Astrocyte (in vitro differentiated cells and primary cell): Measurements from ENCODE around the gene ERVW-1. TPM values are rescaled to one million over a fixed set of nuclear protein-coding genes. Genes with fewer than 3 reads are reported as not detected.

Experiments used
- DNase-seq: peaks from one replicate; pipeline ENCODE4 v3.0.0-alpha.2; 2010; ENCODE audit warnings: low read depth
- FAIRE-seq: peaks from 2 replicates; lab custom pipeline; 2011; peaks lifted over from hg19 to GRCh38; lab: Jason Lieb, UNC
- H2AFZ ChIP-seq: 2 replicates; pipeline ENCODE4 v1.6.0; 2012; ENCODE audit warnings: low read depth, low read length, inconsistent platforms
- H3K27ac ChIP-seq: 2 replicates; pipeline ENCODE4 v1.5.1; 2011; ENCODE audit warnings: low read depth, low read length, inconsistent platforms
- H3K27me3 ChIP-seq: 2 replicates; pipeline ENCODE4 v1.6.0; 2011; ENCODE audit warnings: low read length, inconsistent platforms; ENCODE audit not compliant: insufficient read depth
- H3K36me3 ChIP-seq: 2 replicates; pipeline ENCODE4 v1.5.1; 2011; ENCODE audit warnings: low read length, inconsistent platforms; ENCODE audit not compliant: insufficient read depth
- H3K4me1 ChIP-seq: 2 replicates; pipeline ENCODE4 v1.5.1; 2011; ENCODE audit warnings: low read length, inconsistent platforms; ENCODE audit not compliant: insufficient read depth
- H3K4me2 ChIP-seq: 2 replicates; pipeline ENCODE4 v1.6.0; 2012; ENCODE audit warnings: low read length, inconsistent platforms
- H3K4me3 ChIP-seq: 2 replicates; pipeline ENCODE4 v1.5.1; 2011; ENCODE audit warnings: low read depth, mild to moderate bottlenecking, low read length, inconsistent platforms; ENCODE audit not compliant: insufficient read depth
- H3K79me2 ChIP-seq: 2 replicates; pipeline ENCODE4 v1.6.0; 2012; ENCODE audit warnings: mild to moderate bottlenecking, low read length, inconsistent platforms; ENCODE audit not compliant: insufficient read depth
- H3K9ac ChIP-seq: 2 replicates; pipeline ENCODE4 v1.6.0; 2012; ENCODE audit warnings: mild to moderate bottlenecking, low read length, inconsistent platforms
- H3K9me3 ChIP-seq: 2 replicates; pipeline ENCODE4 v1.5.1; 2012; ENCODE audit warnings: low read depth, mild to moderate bottlenecking, low read length, inconsistent platforms; ENCODE audit not compliant: insufficient read depth
- H4K20me1 ChIP-seq: 2 replicates; pipeline ENCODE4 v1.6.0; 2012; ENCODE audit warnings: low read length, inconsistent platforms; ENCODE audit not compliant: insufficient read depth
- H3K27ac Mint-ChIP-seq: one replicate; pipeline ENCODE4 v1.8.0; 2021; ENCODE audit warnings: mild to moderate bottlenecking, mixed read lengths; ENCODE audit not compliant: unreplicated experiment
- H3K27me3 Mint-ChIP-seq: one replicate; pipeline ENCODE4 v1.8.0; 2021; ENCODE audit warnings: low read depth, mixed read lengths; ENCODE audit not compliant: unreplicated experiment
- H3K36me3 Mint-ChIP-seq: one replicate; pipeline ENCODE4 v1.8.0; 2021; ENCODE audit warnings: low read depth, mixed read lengths; ENCODE audit not compliant: unreplicated experiment
- H3K4me1 Mint-ChIP-seq: one replicate; pipeline ENCODE4 v1.8.0; 2021; ENCODE audit warnings: low read depth, mixed read lengths; ENCODE audit not compliant: unreplicated experiment
- H3K4me3 Mint-ChIP-seq: one replicate; pipeline ENCODE4 v1.8.0; 2021; ENCODE audit warnings: mild to moderate bottlenecking, moderate library complexity, mixed read lengths; ENCODE audit not compliant: unreplicated experiment
- H3K9me3 Mint-ChIP-seq: one replicate; pipeline ENCODE4 v1.8.0; 2021; ENCODE audit warnings: mild to moderate bottlenecking, mixed read lengths; ENCODE audit not compliant: unreplicated experiment
- EZH2 ChIP-seq: IDR thresholded peaks from 2 replicates; pipeline ENCODE4 v1.6.1; 2012; ENCODE audit warnings: mild to moderate bottlenecking, low read length, inconsistent platforms; ENCODE audit not compliant: insufficient read depth
- total RNA-seq: library from RNA; stranded (reverse); gene quantifications from 2 replicates; pipeline ENCODE4 v1.2.1, GENCODE V29; 2021
- TF ChIP-seq, protein P1 (sequence below): IDR thresholded peaks from 2 replicates; pipeline ENCODE4 v1.5.1; 2011; ENCODE audit warnings: low read depth, mild to moderate bottlenecking, inconsistent platforms, low read length, moderate library complexity; ENCODE audit not compliant: insufficient read depth

ERVW-1 gene
- total RNA-seq, 1 donor from 2014 or later, result not detected

DNA sequence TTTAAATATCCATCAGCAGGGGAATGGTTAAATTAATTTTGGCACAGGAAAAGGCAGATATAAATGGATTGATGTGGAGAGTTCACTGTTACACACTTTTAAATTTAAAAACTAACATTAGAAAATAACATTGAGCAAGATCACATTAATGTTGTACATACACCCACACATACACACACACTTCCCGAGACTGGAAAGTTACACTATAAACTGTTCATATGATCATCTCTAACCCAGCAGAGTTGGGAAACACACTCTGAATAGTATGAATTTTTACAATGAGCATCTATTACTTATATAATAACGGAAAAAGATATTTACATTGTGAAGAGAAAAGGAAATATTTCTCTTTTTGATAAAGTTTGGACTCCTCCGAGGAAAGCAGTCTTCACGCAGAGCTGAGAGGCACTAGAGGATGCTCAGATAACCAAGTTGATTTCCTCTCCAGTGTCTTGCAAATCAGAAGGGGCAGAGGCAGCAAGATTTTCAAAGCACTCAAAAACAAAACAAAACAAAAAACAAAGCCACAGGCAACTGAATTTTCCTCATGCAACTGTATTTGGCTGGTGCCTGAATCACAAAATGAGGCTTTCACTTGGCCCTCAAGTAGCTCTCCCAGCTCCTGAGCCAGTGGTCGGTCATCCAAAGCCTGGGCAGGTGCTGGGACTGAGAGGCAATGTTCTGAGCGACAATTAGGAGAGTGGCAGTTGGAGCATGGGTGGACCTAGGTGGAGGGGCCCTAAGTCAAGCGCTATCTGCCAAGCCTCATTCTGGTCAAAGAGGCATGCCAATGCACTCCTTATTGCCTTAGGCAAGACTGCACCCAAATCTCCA, 40.9 kb downstream of the ERVW-1 start:
- no peak overlapping the region for H3K4me2 ChIP-seq
- H3K4me3 Mint-ChIP-seq, result no peak overlapping the region
- H3K4me1 ChIP-seq, result no peaks in the 10 kb centered on the region
- H2AFZ ChIP-seq, result no peak overlapping the region
- H3K36me3 ChIP-seq, result no peaks in the 10 kb centered on the region
- H4K20me1 ChIP-seq, result no peaks in the 10 kb centered on the region
- H3K27me3 ChIP-seq, result peaks cover 9% of the 10 kb centered on the region
- FAIRE-seq (no peak), DNase-seq (no peak)
- peaks cover 2% of the 10 kb centered on the region for H3K4me1 Mint-ChIP-seq
- no peak overlapping the region for H3K9ac ChIP-seq
- TF ChIP-seq EZH2, result no peak
- TF ChIP-seq, protein P1, sequence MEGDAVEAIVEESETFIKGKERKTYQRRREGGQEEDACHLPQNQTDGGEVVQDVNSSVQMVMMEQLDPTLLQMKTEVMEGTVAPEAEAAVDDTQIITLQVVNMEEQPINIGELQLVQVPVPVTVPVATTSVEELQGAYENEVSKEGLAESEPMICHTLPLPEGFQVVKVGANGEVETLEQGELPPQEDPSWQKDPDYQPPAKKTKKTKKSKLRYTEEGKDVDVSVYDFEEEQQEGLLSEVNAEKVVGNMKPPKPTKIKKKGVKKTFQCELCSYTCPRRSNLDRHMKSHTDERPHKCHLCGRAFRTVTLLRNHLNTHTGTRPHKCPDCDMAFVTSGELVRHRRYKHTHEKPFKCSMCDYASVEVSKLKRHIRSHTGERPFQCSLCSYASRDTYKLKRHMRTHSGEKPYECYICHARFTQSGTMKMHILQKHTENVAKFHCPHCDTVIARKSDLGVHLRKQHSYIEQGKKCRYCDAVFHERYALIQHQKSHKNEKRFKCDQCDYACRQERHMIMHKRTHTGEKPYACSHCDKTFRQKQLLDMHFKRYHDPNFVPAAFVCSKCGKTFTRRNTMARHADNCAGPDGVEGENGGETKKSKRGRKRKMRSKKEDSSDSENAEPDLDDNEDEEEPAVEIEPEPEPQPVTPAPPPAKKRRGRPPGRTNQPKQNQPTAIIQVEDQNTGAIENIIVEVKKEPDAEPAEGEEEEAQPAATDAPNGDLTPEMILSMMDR, result no peak
- no peaks in the 10 kb centered on the region for H3K27me3 Mint-ChIP-seq
- H3K79me2 ChIP-seq, result no peaks in the 10 kb centered on the region
- no peak overlapping the region for H3K4me3 ChIP-seq
- H3K9me3 Mint-ChIP-seq, result no peaks in the 10 kb centered on the region
- H3K36me3 Mint-ChIP-seq, result no peaks in the 10 kb centered on the region
- H3K27ac ChIP-seq, result no peak overlapping the region
- no peak overlapping the region for H3K27ac Mint-ChIP-seq
- no peaks in the 10 kb centered on the region for H3K9me3 ChIP-seq

DNA sequence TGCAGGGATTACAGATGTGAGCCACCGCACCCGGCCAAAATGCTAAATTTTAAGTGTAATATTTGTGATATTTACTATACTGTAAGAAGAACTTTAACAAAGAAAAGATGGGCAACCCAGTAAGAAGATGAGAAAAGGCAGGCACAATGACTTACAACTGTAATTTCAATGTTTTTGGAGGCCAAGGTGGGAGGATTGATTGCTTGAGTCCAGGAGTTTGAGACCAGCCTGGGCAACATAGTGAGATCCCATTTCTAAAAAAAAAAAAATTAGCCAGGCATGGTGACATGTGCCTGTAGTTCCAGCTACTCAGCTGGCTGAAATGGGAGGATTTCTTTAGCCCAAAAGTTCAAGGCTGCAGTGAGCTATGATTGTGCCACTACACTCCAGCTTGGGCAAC, 42.2 kb downstream of the ERVW-1 start:
- no peaks in the 10 kb centered on the region for H3K36me3 Mint-ChIP-seq
- no peaks in the 10 kb centered on the region for H3K9me3 Mint-ChIP-seq
- Histone ChIP-seq H3K4me1 (no peaks in the 10 kb centered on the region), H3K4me2 (no peak overlapping the region), H3K4me3 (no peak overlapping the region), H3K79me2 (no peaks in the 10 kb centered on the region), H4K20me1 (no peaks in the 10 kb centered on the region), H3K9me3 (no peaks in the 10 kb centered on the region), H2AFZ (no peak overlapping the region), H3K27me3 (peaks cover 9% of the 10 kb centered on the region), H3K27ac (no peak overlapping the region), H3K9ac (no peak overlapping the region), H3K36me3 (no peaks in the 10 kb centered on the region)
- no peak for DNase-seq
- H3K4me1 Mint-ChIP-seq, result peaks cover 2% of the 10 kb centered on the region
- H3K27me3 Mint-ChIP-seq, result peaks cover 3% of the 10 kb centered on the region
- H3K27ac Mint-ChIP-seq, result peak overlapping the region; percentile 24
- no peak overlapping the region for H3K4me3 Mint-ChIP-seq
- TF ChIP-seq EZH2, result no peak
- TF ChIP-seq, protein P1, result no peak
- FAIRE-seq, result no peak

DNA sequence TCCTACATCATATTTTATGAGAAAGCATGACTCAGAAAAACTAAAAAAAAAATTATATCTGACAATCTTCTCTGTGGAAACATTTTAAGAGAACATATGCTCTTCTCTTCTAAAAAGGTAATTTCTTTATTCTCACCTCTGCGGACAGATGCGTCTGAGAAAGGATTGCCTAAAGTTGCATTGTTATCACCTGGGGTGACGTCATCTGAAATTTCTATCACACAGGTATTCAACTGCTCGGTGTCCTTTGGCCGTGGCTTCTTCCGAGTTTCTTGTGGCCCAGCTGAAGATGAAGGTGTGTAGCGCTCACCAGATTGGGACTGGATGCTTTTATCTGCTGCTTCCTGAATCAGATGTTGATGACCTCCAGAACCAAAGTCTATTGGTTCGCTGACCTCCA, 44.7 kb downstream of the ERVW-1 start:
- no peak overlapping the region for H3K4me2 ChIP-seq
- H3K79me2 ChIP-seq, result no peaks in the 10 kb centered on the region
- H3K9ac ChIP-seq, result no peak overlapping the region
- FAIRE-seq (no peak), DNase-seq (no peak)
- Mint-ChIP-seq H3K9me3 (no peaks in the 10 kb centered on the region), H3K27ac (no peak overlapping the region), H3K4me3 (no peak overlapping the region), H3K36me3 (no peaks in the 10 kb centered on the region), H3K4me1 (peaks cover 2% of the 10 kb centered on the region), H3K27me3 (peaks cover 3% of the 10 kb centered on the region)
- H3K27me3 ChIP-seq, result peaks cover 3% of the 10 kb centered on the region
- H3K4me3 ChIP-seq, result no peak overlapping the region
- H3K9me3 ChIP-seq, result no peaks in the 10 kb centered on the region
- H2AFZ ChIP-seq, result no peak overlapping the region
- H3K4me1 ChIP-seq, result no peaks in the 10 kb centered on the region
- no peaks in the 10 kb centered on the region for H4K20me1 ChIP-seq
- H3K36me3 ChIP-seq, result no peaks in the 10 kb centered on the region
- no peak for TF ChIP-seq EZH2
- TF ChIP-seq, protein P1, result no peak
- no peak overlapping the region for H3K27ac ChIP-seq
